ENCODE data around the gene PER2.

Gene PER2

DNA sequence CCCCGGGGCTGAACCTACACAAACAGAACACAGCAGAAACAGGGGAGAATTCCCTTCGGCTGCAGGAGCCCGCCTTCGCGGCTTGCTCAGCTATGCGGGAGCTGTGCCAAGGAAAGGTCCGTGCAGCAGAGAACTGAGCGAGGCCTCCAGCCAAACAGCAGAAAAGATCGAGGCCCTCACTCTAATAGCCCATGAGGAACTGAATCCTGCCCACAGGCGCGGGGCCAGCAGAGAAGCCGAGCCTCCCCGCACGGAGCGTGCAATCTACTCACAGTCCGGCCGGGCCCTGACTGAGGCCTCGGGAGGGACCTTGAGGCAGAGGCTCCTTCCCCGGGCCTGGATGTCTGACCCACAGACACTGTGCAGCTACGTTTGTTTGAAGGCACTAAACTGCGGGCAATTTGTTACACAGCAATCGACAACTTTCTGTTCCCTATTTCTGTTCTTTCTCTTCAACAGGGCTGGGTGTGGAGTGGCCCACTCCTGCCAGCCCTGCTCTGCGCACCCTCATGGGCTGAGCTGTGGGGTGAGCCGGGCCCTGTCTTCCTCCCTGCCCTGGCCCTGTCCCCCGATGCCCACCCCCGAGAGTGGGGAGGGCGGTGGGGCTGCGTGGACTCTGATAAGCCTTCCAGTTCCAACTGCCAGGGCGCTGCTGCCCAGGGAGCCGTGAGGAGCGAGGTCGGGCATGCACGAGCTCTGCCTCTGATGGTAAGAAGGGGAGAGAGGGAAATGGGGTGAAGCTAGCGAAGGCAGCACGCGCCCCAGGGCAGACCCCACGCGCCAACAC lies 62.3 kb downstream of the PER2 start:
- no peak for DNase-seq

DNA sequence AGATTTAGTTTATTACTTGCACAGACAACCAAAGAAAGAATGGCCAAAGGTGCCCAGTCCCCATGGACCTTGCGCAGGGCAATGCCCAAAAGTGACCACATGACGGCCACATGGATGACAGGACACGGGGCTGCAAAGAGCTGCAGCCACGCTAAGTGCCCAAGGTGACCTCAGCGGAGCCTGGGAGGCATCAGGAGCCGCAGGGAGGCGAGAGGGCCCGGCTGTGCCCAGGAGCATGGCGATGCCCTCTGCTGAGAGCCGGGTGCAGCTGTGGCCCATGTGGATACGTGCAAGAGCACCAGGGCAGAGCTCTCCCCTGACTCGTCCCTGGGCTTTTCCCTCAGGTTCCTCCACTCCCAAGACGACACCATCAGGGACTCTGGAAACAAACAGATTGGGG lies 63.3 kb downstream of the PER2 start:
- no peak for DNase-seq

DNA sequence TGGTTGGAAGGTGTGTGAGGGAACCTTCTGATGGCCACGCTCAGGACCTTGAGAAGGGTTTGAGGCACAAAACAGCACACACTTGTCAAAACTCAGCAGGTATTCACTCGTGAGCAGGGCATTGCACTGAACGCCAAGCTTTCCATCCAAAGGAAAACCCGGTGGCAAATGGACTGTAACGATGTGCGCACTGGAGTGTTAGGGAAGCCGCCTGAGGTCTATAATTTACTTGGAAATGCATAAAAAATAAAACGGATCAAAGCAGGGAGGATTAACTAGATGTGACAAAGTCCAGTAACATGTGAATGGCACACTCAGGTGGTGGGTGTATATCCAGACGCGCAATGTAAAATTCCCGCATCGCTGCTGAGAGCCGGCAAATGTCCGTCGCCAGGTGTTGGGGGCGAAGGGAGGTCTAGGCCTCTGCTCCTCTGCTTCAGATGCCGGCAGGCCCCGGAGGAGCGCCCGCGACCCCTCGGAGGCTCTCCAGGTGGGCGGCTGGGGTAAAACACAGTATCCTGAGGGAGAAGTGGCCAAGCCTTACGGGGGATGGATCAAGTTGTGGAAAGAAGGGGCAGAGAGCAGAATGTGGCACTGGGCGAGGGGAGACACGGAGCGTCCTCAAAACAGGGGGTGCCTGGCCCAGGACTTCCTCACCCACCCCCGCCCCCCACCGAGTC lies 63.9 kb downstream of the PER2 start:
- no peak for DNase-seq

DNA sequence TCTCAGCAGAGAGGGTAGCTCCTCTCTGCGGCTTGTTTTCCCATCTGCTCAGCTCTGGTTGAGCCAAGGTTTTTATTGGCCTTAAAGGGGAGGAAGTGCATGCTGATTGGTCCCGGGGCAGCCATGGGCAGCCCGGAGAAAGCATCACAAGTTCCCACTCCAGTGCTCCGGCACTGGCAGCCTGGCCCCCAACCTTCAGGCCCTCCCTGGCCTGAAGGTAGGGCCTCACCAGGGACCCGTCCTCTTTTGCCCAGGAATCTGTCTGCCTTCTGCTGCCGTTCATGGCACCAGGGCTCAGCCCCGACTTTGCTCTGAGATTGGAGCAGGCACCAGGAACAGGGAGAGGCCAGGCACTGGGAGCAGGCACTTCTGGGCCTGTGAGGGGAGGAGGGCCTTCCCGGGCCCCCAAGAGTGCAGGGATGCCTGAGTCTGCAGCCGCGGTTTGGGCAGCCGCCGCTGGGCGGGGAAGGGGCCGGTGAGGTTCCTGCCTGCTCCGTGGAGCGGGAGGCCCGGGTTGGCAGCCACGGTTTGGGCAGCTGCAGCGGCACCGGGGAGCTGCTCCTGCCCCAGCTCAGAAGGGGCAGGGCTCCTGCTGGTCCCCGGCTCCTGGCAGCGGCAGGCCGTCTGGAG lies 67.4 kb downstream of the PER2 start:
- DNase-seq, result no peak

DNA sequence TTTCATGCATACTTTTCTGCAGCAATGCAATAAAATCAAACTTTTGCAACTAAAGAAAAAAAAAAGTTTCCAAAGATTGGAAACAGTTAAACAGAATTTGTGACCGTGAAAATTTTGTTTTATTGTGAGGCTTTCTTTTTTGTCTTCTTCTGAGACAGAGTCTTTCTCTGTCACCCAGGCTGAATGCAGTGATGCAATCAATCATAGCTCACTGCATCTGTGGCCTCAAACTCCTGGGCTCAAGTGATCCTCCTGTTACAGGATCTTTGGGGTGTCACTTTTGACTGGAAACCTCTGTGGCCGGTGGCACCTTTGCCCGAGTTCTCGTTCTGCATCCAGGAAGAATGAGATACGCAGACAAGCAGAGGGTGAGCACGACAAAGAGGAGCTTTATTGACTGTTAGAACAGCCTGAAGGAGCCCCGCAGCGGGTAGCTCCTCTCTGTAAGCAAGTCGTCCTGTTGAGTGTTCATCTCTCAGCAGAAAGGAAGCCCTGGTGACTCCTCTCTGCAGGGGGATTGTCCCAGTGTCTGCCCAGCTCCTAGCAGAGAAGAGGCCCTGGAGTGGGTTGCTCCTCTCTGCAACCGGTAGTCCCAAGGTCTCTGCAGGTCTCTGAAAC lies 68.0 kb downstream of the PER2 start:
- no peak for DNase-seq

DNA sequence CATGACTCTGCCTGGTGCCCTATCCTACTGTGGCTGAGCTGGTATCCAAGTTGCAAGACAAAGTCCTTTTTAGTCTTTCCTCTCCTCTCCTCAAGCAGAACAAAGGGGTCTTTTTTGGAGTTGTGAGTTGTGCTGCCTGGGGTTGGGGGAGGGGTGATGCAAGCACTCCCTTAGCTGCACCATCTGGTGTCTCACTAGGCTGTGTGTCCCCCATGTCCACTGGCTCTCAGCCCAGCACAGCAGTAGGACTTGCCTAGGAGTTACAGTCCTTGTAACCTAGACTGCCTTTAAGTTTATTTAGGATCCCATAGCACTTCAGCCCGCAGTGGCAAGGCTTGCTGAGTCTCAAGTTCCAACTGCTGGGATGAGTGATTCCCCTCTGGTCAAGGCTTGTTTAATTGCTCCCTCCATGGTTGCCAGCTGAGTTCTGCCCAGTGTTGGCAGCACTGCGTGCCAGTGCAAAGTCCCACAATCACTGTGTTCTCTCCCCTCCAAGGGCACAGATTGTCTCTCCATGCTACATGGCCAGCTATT lies 71.7 kb downstream of the PER2 start:
- DNase-seq, result no peak

DNA sequence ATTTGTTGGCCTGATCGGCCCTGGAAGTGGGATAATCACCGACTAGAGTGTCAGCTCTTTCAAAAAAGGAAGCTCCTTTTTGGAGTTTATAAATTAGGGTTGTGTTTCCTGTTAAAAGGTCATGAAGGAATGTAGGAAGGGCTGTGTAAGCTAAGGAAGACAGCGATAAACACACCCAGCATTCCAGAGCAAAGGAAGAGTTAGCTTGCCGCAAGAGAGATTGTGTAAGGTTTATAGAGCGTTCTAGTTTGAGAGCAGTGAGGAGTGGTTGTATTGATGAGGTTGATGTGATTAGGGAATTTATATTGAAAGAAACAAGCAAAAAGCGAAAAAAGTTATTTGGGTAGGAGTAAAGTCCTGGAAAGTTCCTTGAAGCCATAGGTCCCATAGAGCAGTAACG lies 81.4 kb downstream of the PER2 start:
- no peak for DNase-seq

DNA sequence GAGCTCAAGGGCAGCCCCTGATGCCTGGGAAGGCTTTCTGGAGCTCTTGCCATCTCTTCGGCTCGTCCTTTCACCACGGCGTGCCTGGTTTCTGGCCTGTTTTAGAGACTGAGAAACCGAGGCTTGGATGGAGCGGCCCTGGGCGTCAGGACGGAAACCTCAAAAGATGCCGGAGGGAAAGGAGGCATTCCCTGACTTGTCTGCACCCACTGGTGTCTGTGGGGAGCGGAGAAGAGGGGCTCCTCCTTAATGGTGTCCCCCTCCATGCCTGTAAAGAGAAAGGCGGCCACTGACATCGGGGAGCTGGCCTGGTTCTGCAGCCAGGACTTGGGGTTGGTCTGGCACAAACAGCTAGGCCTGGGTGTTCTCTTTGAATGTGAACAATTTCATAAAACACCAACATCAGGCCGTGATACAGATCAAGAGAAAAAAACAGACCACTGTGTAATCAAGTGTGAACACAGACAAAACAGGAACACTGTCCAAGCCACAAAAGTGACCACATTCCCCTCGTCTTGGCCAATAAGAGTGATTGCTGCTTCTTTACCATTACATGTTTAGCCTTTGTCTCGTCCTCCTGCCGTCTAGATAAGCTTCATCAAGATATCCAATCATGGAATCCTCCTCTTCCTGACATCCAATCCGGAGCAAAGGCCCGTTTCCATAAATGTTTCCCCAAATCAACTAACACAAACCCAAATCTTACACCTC lies 84.3 kb downstream of the PER2 start:
- DNase-seq, result no peak

DNA sequence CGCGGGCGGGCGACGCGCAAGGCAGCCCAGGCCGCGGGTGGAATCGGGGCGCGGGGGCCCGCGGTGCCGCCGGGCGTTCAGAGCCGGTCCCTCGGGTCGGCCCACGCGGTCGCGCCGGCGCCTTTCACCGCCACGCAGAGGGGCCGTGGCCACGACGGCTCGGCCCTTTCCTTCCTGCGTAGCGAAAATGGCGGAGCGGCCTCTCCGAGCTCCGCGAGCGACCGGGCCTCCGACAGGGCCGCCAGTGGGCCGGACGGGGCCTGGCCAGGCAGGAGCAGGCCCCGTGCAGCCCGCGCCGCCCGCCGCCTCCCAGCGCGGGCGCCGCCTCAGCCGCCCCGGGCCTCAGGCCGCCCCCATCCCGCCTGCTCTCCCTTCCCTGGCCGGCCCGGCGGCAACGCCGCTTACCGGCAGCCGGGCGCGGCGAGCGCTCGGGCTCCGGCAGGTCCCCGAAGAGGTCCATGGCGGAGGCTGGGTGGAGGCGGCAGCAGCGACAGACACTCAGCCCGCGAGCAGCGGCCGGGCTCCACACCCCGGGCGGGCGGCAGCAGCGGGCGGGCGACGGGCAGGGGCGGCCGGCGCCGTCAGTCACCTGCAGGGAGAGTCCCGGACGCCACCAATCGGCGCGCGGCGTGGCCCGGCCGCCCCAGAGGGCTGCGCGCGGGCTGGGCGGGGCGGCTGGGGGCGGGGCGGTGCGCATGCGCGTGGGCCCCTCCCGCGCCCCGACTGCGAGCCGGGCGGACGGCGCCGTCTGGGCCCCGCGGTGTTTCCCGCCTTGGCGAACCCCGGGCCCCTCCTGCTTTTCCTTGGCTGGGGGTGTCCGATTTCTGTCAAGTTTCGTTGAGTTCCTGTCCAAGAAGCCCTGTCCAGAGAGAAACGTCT lies 85.1 kb downstream of the PER2 start, which contains the start of gene ILKAP:
ILKAP (minus strand) TSS at position 602 of the 879 bp plus-strand sequence; CDS start at position 460, 142 bp downstream.
- peak; percentile 87 for DNase-seq

DNA sequence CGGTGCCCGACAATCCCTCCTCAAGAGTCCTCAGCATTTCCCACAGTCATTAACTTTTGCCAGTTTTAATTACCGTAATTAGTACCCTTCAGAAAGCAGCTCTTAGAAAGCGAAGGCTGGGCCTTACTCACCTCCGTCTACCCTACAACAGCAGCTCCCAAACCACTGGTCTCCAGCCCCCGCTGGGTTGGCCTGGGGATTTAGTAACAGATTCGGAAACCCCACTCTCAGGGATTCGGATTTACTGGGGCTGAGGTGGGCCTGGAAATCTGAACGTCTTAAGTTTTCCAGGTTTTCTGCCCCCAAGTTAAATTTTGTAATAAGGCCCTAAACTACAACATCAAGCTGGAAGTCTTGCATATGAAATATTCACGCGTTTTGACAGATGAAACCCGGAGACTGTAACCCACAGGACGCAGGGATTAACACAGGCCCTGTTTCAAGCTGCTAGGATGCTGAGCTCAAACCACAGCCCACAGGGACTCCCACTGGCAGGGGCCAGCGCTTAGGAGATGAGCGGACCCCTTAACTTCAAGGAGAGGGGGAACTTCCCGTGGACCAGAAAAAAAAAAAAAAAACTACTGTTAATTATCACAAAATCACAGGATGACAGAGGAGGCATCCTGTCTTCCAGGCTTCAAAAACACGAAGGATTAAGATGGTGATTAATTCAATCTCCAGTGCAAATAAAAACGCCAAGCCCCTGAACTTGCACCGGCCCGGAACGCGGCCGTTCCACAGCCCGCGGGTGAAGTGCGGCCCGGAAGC lies 85.9 kb downstream of the PER2 start:
- DNase-seq, result no peak
